Colonic mucosa (tissue), 4 donors: Measurements from ENCODE around the gene EPHA7. TPM values are rescaled to one million over a fixed set of nuclear protein-coding genes. Genes with fewer than 3 reads are reported as not detected.

Experiments used
- DNase-seq: peaks from one replicate; pipeline ENCODE4 v3.0.0-alpha.2; 2020
- H3K27ac ChIP-seq: fragments of 200-600 bp; one replicate; pipeline ENCODE4 v1.8.0; 2021
- H3K27me3 ChIP-seq: fragments of 200-600 bp; one replicate; pipeline ENCODE4 v1.8.0; 2021
- H3K36me3 ChIP-seq: fragments of 200-600 bp; one replicate; pipeline ENCODE4 v1.8.0; 2021
- H3K4me1 ChIP-seq: fragments of 200-600 bp; one replicate; pipeline ENCODE4 v1.8.0; 2021; ENCODE audit warnings: mild to moderate bottlenecking
- H3K4me3 ChIP-seq: fragments of 200-600 bp; one replicate; pipeline ENCODE4 v1.8.0; 2021
- H3K9ac ChIP-seq, 2 donors: one replicate each; pipeline ENCODE4 v1.7.0; 2013; ENCODE audit warnings: control low read depth in 2 of 2, low read depth in 2 of 2, low read length in 2 of 2
- H3K9me3 ChIP-seq: fragments of 200-600 bp; one replicate; pipeline ENCODE4 v1.8.0; 2021
- intact Hi-C: fragments of 100-400 bp; cut with DNase I; formaldehyde crosslinking; loops from one replicate; pipeline ENCODE4 v1.14.1; 2022
- total RNA-seq, 2 donors: library from RNA; stranded (reverse); fragmentation: NEBNext Ultra II Directional in 1 of 2; extraction: Animal tissue kit (Norgen Biotek cat#: 25700) in 1 of 2; gene quantifications; one replicate each; pipeline ENCODE4 v1.2.1, GENCODE V29; 2021
- TF ChIP-seq, protein P1 (sequence below): fragments of 200-600 bp; IDR thresholded peaks from one replicate; pipeline ENCODE4 v1.8.0; 2022; ENCODE audit warnings: antibody characterized with exemption, mild to moderate bottlenecking
- donor health status: healthy.
- donor health status: DM: no; HTN: no; CAD: no.
- donor health status: DM: no; HTN: no; CAD: no.

Gene EPHA7
- total RNA-seq, result 1 to 10 TPM; 1.3 to 4.4 TPM

DNA sequence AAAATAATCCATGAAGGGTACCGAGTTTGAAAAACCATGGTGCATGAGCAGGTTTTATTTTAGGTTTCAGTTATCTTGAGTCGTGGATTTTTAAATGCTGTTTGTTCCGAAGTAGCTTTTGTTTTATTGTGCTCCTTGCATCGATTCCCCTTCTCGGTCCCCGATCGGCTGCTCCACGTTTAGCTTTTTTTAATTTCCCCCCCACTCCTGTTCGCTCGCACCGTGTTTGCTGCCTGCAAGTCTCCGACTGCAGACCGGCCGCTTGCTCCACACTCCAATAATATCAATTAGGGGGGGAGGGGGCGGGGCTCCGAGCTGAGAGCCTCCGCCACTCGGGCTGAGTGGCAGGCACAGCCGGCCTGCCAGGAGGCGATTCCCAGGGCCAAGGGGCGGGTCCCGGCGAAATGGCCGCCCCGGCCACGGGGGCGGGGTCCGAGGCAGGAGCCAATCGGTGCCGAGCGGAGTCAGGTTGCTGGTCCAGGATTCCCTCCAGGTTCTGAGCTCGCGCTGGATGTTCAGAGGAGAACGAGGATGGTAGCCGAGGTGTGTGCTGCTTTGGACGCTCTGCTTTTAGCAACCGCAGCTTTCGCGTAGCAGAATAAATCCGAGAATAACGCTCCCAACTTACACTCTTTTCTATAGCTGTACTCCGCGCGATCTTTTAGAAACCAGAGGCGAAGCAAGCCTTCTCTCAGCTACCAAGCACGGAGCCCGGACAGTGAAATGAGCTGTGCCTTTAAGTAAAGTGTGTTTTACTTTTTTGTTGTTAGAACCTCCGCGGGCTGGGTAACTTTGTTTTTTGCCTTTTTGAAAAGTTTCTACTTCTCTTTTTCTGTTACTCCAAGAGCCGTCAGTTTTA lies at the start of gene EPHA7:
Gene EPHA7, minus strand, starts transcription at position 256 of the 859 bp plus-strand sequence. Its CDS starts 218 bp downstream, at position 38.
- H3K27ac ChIP-seq, result peak within 1 kb of the TSS; percentile 29
- H3K4me3 ChIP-seq, result peak within 1 kb of the TSS; percentile 47
- DNase-seq, result peak; percentile 90
- no peaks in the 10 kb centered on the region for H3K36me3 ChIP-seq
- H3K27me3 ChIP-seq, result peaks cover 46% of the 10 kb centered on the region
- TF ChIP-seq, protein P1, sequence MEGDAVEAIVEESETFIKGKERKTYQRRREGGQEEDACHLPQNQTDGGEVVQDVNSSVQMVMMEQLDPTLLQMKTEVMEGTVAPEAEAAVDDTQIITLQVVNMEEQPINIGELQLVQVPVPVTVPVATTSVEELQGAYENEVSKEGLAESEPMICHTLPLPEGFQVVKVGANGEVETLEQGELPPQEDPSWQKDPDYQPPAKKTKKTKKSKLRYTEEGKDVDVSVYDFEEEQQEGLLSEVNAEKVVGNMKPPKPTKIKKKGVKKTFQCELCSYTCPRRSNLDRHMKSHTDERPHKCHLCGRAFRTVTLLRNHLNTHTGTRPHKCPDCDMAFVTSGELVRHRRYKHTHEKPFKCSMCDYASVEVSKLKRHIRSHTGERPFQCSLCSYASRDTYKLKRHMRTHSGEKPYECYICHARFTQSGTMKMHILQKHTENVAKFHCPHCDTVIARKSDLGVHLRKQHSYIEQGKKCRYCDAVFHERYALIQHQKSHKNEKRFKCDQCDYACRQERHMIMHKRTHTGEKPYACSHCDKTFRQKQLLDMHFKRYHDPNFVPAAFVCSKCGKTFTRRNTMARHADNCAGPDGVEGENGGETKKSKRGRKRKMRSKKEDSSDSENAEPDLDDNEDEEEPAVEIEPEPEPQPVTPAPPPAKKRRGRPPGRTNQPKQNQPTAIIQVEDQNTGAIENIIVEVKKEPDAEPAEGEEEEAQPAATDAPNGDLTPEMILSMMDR, result no peak
- H3K4me1 ChIP-seq, result peaks cover 5% of the 10 kb centered on the region
- intact Hi-C loops, result no loop called here
- H3K9ac ChIP-seq, result peak within 1 kb of the TSS in 1 of 2 donors; percentile 29
- H3K9me3 ChIP-seq, result no peaks in the 10 kb centered on the region

DNA sequence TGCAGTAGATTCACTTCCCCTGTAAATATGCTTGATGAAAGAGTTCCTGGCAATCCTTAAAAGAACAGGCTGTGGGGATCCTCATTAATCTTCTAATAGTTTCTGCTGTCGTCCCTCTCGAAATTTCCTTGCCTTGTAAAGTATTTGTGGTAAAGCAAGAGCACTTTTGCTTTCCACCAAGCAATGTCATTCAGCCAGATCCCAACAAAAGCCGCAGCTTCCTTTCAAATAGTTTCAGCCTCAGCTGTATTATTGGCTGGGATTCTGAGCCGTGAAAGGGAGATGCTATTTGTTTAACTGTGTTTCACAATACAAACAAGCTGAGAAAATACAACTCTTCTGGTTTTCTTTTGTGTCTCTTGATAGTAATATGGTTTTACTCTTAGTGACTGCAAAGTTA lies 48.9 kb upstream of the EPHA7 start:
- intact Hi-C loops, result no loop called here
- Histone ChIP-seq H3K4me1 (no peaks in the 10 kb centered on the region), H3K9ac (no peak overlapping the region), H3K36me3 (no peaks in the 10 kb centered on the region), H3K9me3 (no peaks in the 10 kb centered on the region), H3K27me3 (no peaks in the 10 kb centered on the region), H3K4me3 (no peak overlapping the region), H3K27ac (no peak overlapping the region)
- DNase-seq, result no peak
- TF ChIP-seq, protein P1, result no peak

DNA sequence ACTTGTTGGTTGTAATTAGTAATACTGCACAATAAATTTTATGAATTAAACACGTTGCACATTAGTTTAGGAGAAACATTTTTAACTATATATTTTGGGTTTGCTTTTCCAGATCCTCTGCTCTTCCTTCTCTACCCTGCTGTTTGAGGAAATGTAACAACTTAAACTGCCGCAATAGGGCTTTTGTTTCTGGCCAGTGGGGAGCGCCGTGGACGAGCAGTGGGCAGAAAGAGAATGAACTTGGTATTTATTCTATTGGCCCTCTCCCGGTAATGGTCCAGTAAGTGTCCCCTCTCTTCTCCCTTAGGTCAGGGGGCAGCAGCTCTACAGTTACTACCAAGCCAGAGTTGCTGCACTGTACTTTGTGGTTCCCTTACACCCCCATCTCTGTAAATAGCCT lies 35.2 kb upstream of the EPHA7 start:
- no peaks in the 10 kb centered on the region for H3K9me3 ChIP-seq
- intact Hi-C loops, result no loop called here
- H3K36me3 ChIP-seq, result no peaks in the 10 kb centered on the region
- no peaks in the 10 kb centered on the region for H3K27me3 ChIP-seq
- H3K4me1 ChIP-seq, result no peaks in the 10 kb centered on the region
- TF ChIP-seq, protein P1, result no peak
- H3K9ac ChIP-seq, result no peak overlapping the region
- no peak overlapping the region for H3K4me3 ChIP-seq
- H3K27ac ChIP-seq, result no peak overlapping the region
- no peak for DNase-seq

DNA sequence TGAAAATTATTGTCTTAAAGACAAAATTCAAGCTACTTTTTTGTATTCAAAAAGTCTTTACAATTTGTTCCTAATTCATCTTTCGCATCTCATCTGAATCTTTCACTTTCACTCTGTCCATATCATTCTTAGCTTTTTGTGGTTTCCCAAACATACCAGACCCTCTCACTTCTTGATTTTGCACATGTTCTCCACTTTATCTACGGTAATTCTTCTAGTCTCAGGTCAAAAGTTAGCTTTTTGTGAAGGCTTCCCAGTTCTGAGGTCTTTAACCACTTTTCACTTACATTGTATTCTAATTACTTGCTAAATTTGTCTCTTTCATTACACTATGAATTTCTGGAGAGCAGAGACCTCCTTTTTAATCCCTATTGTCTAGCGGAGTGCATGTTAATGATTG lies 34.6 kb upstream of the EPHA7 start:
- Histone ChIP-seq H3K4me3 (no peak overlapping the region), H3K27ac (no peak overlapping the region), H3K9ac (no peak overlapping the region), H3K36me3 (no peaks in the 10 kb centered on the region), H3K9me3 (no peaks in the 10 kb centered on the region), H3K4me1 (no peaks in the 10 kb centered on the region), H3K27me3 (no peaks in the 10 kb centered on the region)
- no peak for DNase-seq
- TF ChIP-seq, protein P1, result no peak
- intact Hi-C loops, result no loop called here

DNA sequence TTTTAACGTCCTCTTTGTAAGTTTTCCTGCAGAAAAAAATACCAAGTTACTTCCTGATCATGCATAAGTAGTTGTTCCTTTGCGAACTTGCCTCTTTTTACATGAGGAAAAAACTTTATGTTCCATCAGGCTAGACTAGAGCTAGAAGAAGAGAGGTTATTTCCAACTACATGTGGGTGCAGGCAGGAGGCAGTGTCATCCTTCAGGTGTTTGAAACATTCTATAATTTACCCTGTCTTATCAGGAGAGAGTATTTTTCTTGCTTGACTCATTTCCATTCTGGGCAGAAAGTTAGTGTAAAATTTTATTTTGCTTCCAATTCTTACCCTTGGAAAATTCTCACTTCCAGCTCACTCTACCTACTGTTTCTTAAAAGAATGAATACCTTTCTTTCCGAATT lies 28.5 kb upstream of the EPHA7 start:
- no peaks in the 10 kb centered on the region for H3K9me3 ChIP-seq
- H3K36me3 ChIP-seq, result no peaks in the 10 kb centered on the region
- H3K27me3 ChIP-seq, result no peaks in the 10 kb centered on the region
- intact Hi-C loops, result no loop called here
- no peak overlapping the region for H3K9ac ChIP-seq
- H3K4me1 ChIP-seq, result no peaks in the 10 kb centered on the region
- TF ChIP-seq, protein P1, result no peak
- no peak for DNase-seq
- H3K27ac ChIP-seq, result no peak overlapping the region
- no peak overlapping the region for H3K4me3 ChIP-seq
